Inflammatory macrophage treated with lipopolysaccharide for 1 hour (primary cell): ENCODE measurements around the gene MRPL51.
"Not testable (repeated sequence)": the region's sequence is repeated elsewhere in the genome, so short reads cannot be mapped to it uniquely, and the experiment has no call there.

Source experiments
- DNase-seq, 2 donors: peaks; one replicate each; pipeline ENCODE4 v3.0.0-alpha.2; 2020 to 2022

MRPL51 gene

GRCh38 chr12:6478416-6478815 lies 14.6 kb downstream of the MRPL51 start:
- DNase-seq: no peak

GRCh38 chr12:6477601-6478377 lies 15.3 kb downstream of the MRPL51 start:
- DNase-seq: not testable (repeated sequence)

GRCh38 chr12:6476489-6476888 lies 16.6 kb downstream of the MRPL51 start:
- DNase-seq: peak; percentile 55 to 62

GRCh38 chr12:6475233-6475975 lies 17.7 kb downstream of the MRPL51 start:
- DNase-seq: not testable (repeated sequence)

GRCh38 chr12:6472491-6472890 lies 20.6 kb downstream of the MRPL51 start:
- no peak for DNase-seq

- peak; percentile 50 to 62 for DNase-seq
Measured at GRCh38 chr12:6471989-6472360, 21.1 kb downstream of the MRPL51 start.

- peak; percentile 94 to 96 for DNase-seq
Measured at GRCh38 chr12:6470375-6471163, 22.5 kb downstream of the MRPL51 start, which contains the start of gene VAMP1. TSS of gene VAMP1 (minus strand) at chr12:6470677. CDS start at chr12:6470531, 146 bp downstream.

GRCh38 chr12:6469609-6470374 lies 23.3 kb downstream of the MRPL51 start:
- no peak for DNase-seq

GRCh38 chr12:6469092-6469491 lies 24.0 kb downstream of the MRPL51 start:
- no peak for DNase-seq

GRCh38 chr12:6468283-6468575 lies 24.8 kb downstream of the MRPL51 start:
- DNase-seq: peak in 1 of 2 donors; percentile 42

- DNase-seq: not testable (repeated sequence)
Measured at GRCh38 chr12:6467571-6468282, 25.3 kb downstream of the MRPL51 start.

- DNase-seq: peak in 1 of 2 donors; percentile 41
Measured at GRCh38 chr12:6466751-6467150, 26.3 kb downstream of the MRPL51 start.

GRCh38 chr12:6466184-6466573 lies 26.9 kb downstream of the MRPL51 start:
- no peak for DNase-seq

GRCh38 chr12:6465467-6466183 lies 27.4 kb downstream of the MRPL51 start:
- DNase-seq: peak; percentile 51 to 88

GRCh38 chr12:6464531-6464930 lies 28.5 kb downstream of the MRPL51 start:
- DNase-seq: no peak

GRCh38 chr12:6463858-6464257 lies 29.2 kb downstream of the MRPL51 start:
- DNase-seq: no peak

- no peak for DNase-seq
Measured at GRCh38 chr12:6463216-6463615, 29.8 kb downstream of the MRPL51 start.

- DNase-seq: peak; percentile 81 to 96
Measured at GRCh38 chr12:6462234-6462995, 30.6 kb downstream of the MRPL51 start.

GRCh38 chr12:6461401-6462233 lies 31.4 kb downstream of the MRPL51 start:
- peak; percentile 68 to 93 for DNase-seq
